ENCODE data around the gene PSG4. TPM values are rescaled to one million over a fixed set of nuclear protein-coding genes. Genes with fewer than 3 reads are reported as not detected.
A peak's percentile ranks its signal among the peaks of the same experiment; 100 is the strongest.
"Not testable (repeated sequence)": the region's sequence is repeated elsewhere in the genome, so short reads cannot be mapped to it uniquely, and the experiment has no call there.

Gene PSG4
- total RNA-seq, 1 donor from 2014 or later: not detected

- H3K4me1 Mint-ChIP-seq; H3K4me2 ChIP-seq; H3K9me3 ChIP-seq (ENCODE audit: low read depth); DNase-seq (ENCODE audit: low spot score); H3K27ac Mint-ChIP-seq; H3F3A ChIP-seq (ENCODE audit: low read depth); H3K4me1 ChIP-seq; H3K36me3 Mint-ChIP-seq; H2AFZ ChIP-seq (replicated peaks); H3K27ac ChIP-seq; H3K79me2 ChIP-seq (ENCODE audit: low read depth); H4K20me1 ChIP-seq (ENCODE audit: low read depth); H3K27me3 Mint-ChIP-seq (ENCODE audit: insufficient read depth, low read depth); H3K27me3 ChIP-seq; H3K4me3 ChIP-seq; H3K4me3 Mint-ChIP-seq; H3K9ac ChIP-seq; H3K36me3 ChIP-seq: not testable (repeated sequence)
- peaks cover 15% of the 10 kb centered on the region for H3K9me3 Mint-ChIP-seq
- TF ChIP-seq CTCF (IDR thresholded peaks at IDR 0.05): peak; percentile 11
Measured at GRCh38 chr19:43179569-43180147, 25.8 kb downstream of the PSG4 start.

GRCh38 chr19:43178577-43178976, 26.9 kb downstream of the PSG4 start:
- peaks cover 15% of the 10 kb centered on the region for H3K9me3 Mint-ChIP-seq
- not testable (repeated sequence) for H3K9ac ChIP-seq; H3K27me3 Mint-ChIP-seq (ENCODE audit: insufficient read depth, low read depth); H3K4me1 Mint-ChIP-seq; H3K4me3 ChIP-seq; H3K4me1 ChIP-seq; H3K36me3 ChIP-seq; DNase-seq (ENCODE audit: low spot score); H3K27ac ChIP-seq; H3K9me3 ChIP-seq (ENCODE audit: low read depth); H3K4me3 Mint-ChIP-seq; H3K36me3 Mint-ChIP-seq; H4K20me1 ChIP-seq (ENCODE audit: low read depth); H3K4me2 ChIP-seq; H2AFZ ChIP-seq (replicated peaks); H3K79me2 ChIP-seq (ENCODE audit: low read depth); H3K27ac Mint-ChIP-seq; H3K27me3 ChIP-seq; H3F3A ChIP-seq (ENCODE audit: low read depth)

GRCh38 chr19:43165906-43166305, 39.5 kb downstream of the PSG4 start:
- not testable (repeated sequence) for H3K4me1 Mint-ChIP-seq; H3K4me3 Mint-ChIP-seq; H3K36me3 Mint-ChIP-seq; H3K9ac ChIP-seq; H3K27ac Mint-ChIP-seq; H2AFZ ChIP-seq (replicated peaks); H3K36me3 ChIP-seq; H3K79me2 ChIP-seq (ENCODE audit: low read depth); H3K9me3 ChIP-seq (ENCODE audit: low read depth); H3F3A ChIP-seq (ENCODE audit: low read depth); H3K27me3 Mint-ChIP-seq (ENCODE audit: insufficient read depth, low read depth); H4K20me1 ChIP-seq (ENCODE audit: low read depth); H3K4me1 ChIP-seq; H3K4me2 ChIP-seq; H3K4me3 ChIP-seq; H3K27me3 ChIP-seq; DNase-seq (ENCODE audit: low spot score); H3K27ac ChIP-seq
- peaks cover 12% of the 10 kb centered on the region for H3K9me3 Mint-ChIP-seq

GRCh38 chr19:43163135-43163534, 42.3 kb downstream of the PSG4 start:
- H3K27me3 Mint-ChIP-seq (ENCODE audit: insufficient read depth, low read depth); H3K4me3 Mint-ChIP-seq; H3K36me3 Mint-ChIP-seq: not testable (repeated sequence)

GRCh38 chr19:43162261-43162660, 43.2 kb downstream of the PSG4 start:
- not testable (repeated sequence) for H3K4me1 Mint-ChIP-seq; H3K9ac ChIP-seq; H3K4me2 ChIP-seq; H3K4me3 Mint-ChIP-seq; DNase-seq (ENCODE audit: low spot score); H3K36me3 Mint-ChIP-seq; H3K27ac ChIP-seq; H3F3A ChIP-seq (ENCODE audit: low read depth); H3K9me3 Mint-ChIP-seq; H3K27ac Mint-ChIP-seq; H3K4me3 ChIP-seq; H2AFZ ChIP-seq (replicated peaks); H3K4me1 ChIP-seq; H3K27me3 Mint-ChIP-seq (ENCODE audit: insufficient read depth, low read depth); H3K79me2 ChIP-seq (ENCODE audit: low read depth); H3K27me3 ChIP-seq; H4K20me1 ChIP-seq (ENCODE audit: low read depth); H3K36me3 ChIP-seq
- H3K9me3 ChIP-seq (ENCODE audit: low read depth): peaks cover 11% of the 10 kb centered on the region

More at GRCh38 chr19:43163135-43163534, 42.3 kb downstream of the PSG4 start:
- H3K27ac ChIP-seq; H4K20me1 ChIP-seq (ENCODE audit: low read depth); H3K4me3 ChIP-seq; H3K9ac ChIP-seq; H3K4me2 ChIP-seq; DNase-seq (ENCODE audit: low spot score); H3K9me3 Mint-ChIP-seq; H3K27ac Mint-ChIP-seq; H3K27me3 ChIP-seq; H3K79me2 ChIP-seq (ENCODE audit: low read depth); H3K4me1 ChIP-seq; H2AFZ ChIP-seq (replicated peaks); H3K36me3 ChIP-seq; H3F3A ChIP-seq (ENCODE audit: low read depth); H3K4me1 Mint-ChIP-seq: not testable (repeated sequence)
- peaks cover 17% of the 10 kb centered on the region for H3K9me3 ChIP-seq (ENCODE audit: low read depth)

Data from neural progenitor cell (in vitro differentiated cells).